Activated naive CD4-positive, alpha-beta T cell treated with anti-CD3 and anti-CD28 coated beads for 36 hours (primary cell): ENCODE measurements around the gene ARRDC2. TPM values are rescaled to one million over a fixed set of nuclear protein-coding genes. Genes with fewer than 3 reads are reported as not detected.

ENCODE experiments used
- CTCF ChIA-PET: fragments of 350-600 bp; sonication (Branson Sonifier 250); formaldehyde crosslinking; loops from one replicate; lab custom pipeline; 2021; ENCODE audit warnings: antibody characterized with exemption; lab: Charles Lee
- DNase-seq: peaks from one replicate; pipeline ENCODE4 v3.0.0-alpha.2; 2020
- H3K27ac Mint-ChIP-seq: one replicate; pipeline ENCODE4 v1.8.0; 2021; ENCODE audit warnings: mild to moderate bottlenecking, mixed read lengths
- H3K27me3 Mint-ChIP-seq: one replicate; pipeline ENCODE4 v1.8.0; 2021; ENCODE audit warnings: low read depth, mixed read lengths
- H3K36me3 Mint-ChIP-seq: one replicate; pipeline ENCODE4 v1.8.0; 2021; ENCODE audit warnings: low read depth, mixed read lengths
- H3K4me1 Mint-ChIP-seq: one replicate; pipeline ENCODE4 v1.8.0; 2021; ENCODE audit warnings: low read depth, mixed read lengths
- H3K4me3 Mint-ChIP-seq: one replicate; pipeline ENCODE4 v1.8.0; 2021; ENCODE audit warnings: mild to moderate bottlenecking, moderate library complexity, mixed read lengths
- H3K9me3 Mint-ChIP-seq: one replicate; pipeline ENCODE4 v1.8.0; 2021; ENCODE audit warnings: mixed read lengths
- intact Hi-C: fragments of 100-400 bp; cut with micrococcal nuclease; formaldehyde crosslinking; loops from one replicate; pipeline ENCODE4 v1.15.1; 2023
- total RNA-seq, 2 experiments: library from RNA; stranded (reverse); gene quantifications; one replicate each; pipeline ENCODE4 v1.2.3, GENCODE V29; 2021

The ARRDC2 gene
- total RNA-seq, 2 experiments from 2014 or later, result 17.7 to 19.0 TPM

GRCh38 chr19:18008814-18009213, 844 bp downstream of the ARRDC2 start:
- H3K4me1 Mint-ChIP-seq, result peaks cover 55% of the 10 kb centered on the region
- DNase-seq, result peak; percentile 17
- no peaks in the 10 kb centered on the region for H3K27me3 Mint-ChIP-seq
- peak overlapping the region; percentile 86 for H3K27ac Mint-ChIP-seq
- no peaks in the 10 kb centered on the region for H3K9me3 Mint-ChIP-seq
- H3K36me3 Mint-ChIP-seq, result peaks cover 31% of the 10 kb centered on the region
- CTCF ChIA-PET, result interaction anchor here (0.6 to 12.8 kb wide), 4 partner anchors 9 to 152 kb away, joined by 3 to 148 read pairs (median 6); no protein-coding TSS in a partner anchor
- intact Hi-C loops, result loop anchor here (2.0 kb wide), 2 partner anchors 14 to 144 kb away; partner anchors contain the start of gene PIK3R2
- peak overlapping the region; percentile 75 for H3K4me3 Mint-ChIP-seq

GRCh38 chr19:18009412-18010066, 1.6 kb downstream of the ARRDC2 start:
- CTCF ChIA-PET, result interaction anchor here (0.6 to 12.8 kb wide), 4 partner anchors 9 to 151 kb away, joined by 3 to 148 read pairs (median 4); no protein-coding TSS in a partner anchor
- Mint-ChIP-seq H3K36me3 (peaks cover 37% of the 10 kb centered on the region), H3K4me3 (peak overlapping the region; percentile 75), H3K27me3 (no peaks in the 10 kb centered on the region), H3K27ac (peak overlapping the region; percentile 86), H3K9me3 (no peaks in the 10 kb centered on the region), H3K4me1 (peaks cover 62% of the 10 kb centered on the region)
- peak; percentile 68 for DNase-seq
- intact Hi-C loops, result loop anchor here (2.0 kb wide), 2 partner anchors 13 to 143 kb away; partner anchors contain the start of gene PIK3R2

- DNase-seq, result no peak
- Mint-ChIP-seq H3K27me3 (no peaks in the 10 kb centered on the region), H3K4me1 (peaks cover 64% of the 10 kb centered on the region), H3K27ac (no peak overlapping the region), H3K4me3 (no peak overlapping the region), H3K36me3 (peaks cover 39% of the 10 kb centered on the region), H3K9me3 (no peaks in the 10 kb centered on the region)
- intact Hi-C loops, result no loop called here
- CTCF ChIA-PET, result interaction anchor here (0.6 to 12.8 kb wide), 4 partner anchors 9 to 136 kb away, joined by 3 to 148 read pairs (median 4); no protein-coding TSS in a partner anchor
Measured at GRCh38 chr19:18010149-18010548, 2.2 kb downstream of the ARRDC2 start.

GRCh38 chr19:18013210-18014111, 5.5 kb downstream of the ARRDC2 start:
- peaks cover 39% of the 10 kb centered on the region for H3K36me3 Mint-ChIP-seq
- intact Hi-C loops, result no loop called here
- CTCF ChIA-PET, result interaction anchor here (0.5 to 1.4 kb wide), 3 partner anchors 31 to 68 kb away, joined by 3 to 6 read pairs (median 5); no protein-coding TSS in a partner anchor
- DNase-seq, result peak; percentile 30
- H3K4me3 Mint-ChIP-seq, result no peak overlapping the region
- peak overlapping the region; percentile 85 for H3K27ac Mint-ChIP-seq
- H3K9me3 Mint-ChIP-seq, result no peaks in the 10 kb centered on the region
- H3K4me1 Mint-ChIP-seq, result peaks cover 66% of the 10 kb centered on the region
- H3K27me3 Mint-ChIP-seq, result no peaks in the 10 kb centered on the region

- Mint-ChIP-seq H3K27ac (peak overlapping the region; percentile 85), H3K4me1 (peaks cover 62% of the 10 kb centered on the region), H3K36me3 (peaks cover 33% of the 10 kb centered on the region), H3K27me3 (no peaks in the 10 kb centered on the region), H3K4me3 (no peak overlapping the region), H3K9me3 (no peaks in the 10 kb centered on the region)
- intact Hi-C loops, result no loop called here
- DNase-seq, result peak; percentile 63
- CTCF ChIA-PET, result interaction anchor here (1.0 kb wide), 1 partner anchor 44 kb away, joined by 5 read pairs; no protein-coding TSS in a partner anchor
Measured at GRCh38 chr19:18014197-18014596, 6.2 kb downstream of the ARRDC2 start.

GRCh38 chr19:18016209-18016910, 8.4 kb downstream of the ARRDC2 start:
- no peak overlapping the region for H3K27ac Mint-ChIP-seq
- peaks cover 61% of the 10 kb centered on the region for H3K4me1 Mint-ChIP-seq
- intact Hi-C loops, result no loop called here
- CTCF ChIA-PET, result interaction anchor here (1.4 kb wide), 1 partner anchor 41 kb away, joined by 5 read pairs; no protein-coding TSS in a partner anchor
- H3K4me3 Mint-ChIP-seq, result no peak overlapping the region
- DNase-seq, result no peak
- no peaks in the 10 kb centered on the region for H3K9me3 Mint-ChIP-seq
- no peaks in the 10 kb centered on the region for H3K27me3 Mint-ChIP-seq
- peaks cover 27% of the 10 kb centered on the region for H3K36me3 Mint-ChIP-seq

- peaks cover 70% of the 10 kb centered on the region for H3K4me1 Mint-ChIP-seq
- CTCF ChIA-PET, result interaction anchor here (0.6 to 1.1 kb wide), 5 partner anchors 22 to 188 kb away, joined by 3 to 5 read pairs (median 3); no protein-coding TSS in a partner anchor
- peak overlapping the region; percentile 46 for H3K27ac Mint-ChIP-seq
Measured at GRCh38 chr19:18017275-18018083, 9.5 kb downstream of the ARRDC2 start.

GRCh38 chr19:18020212-18021085, 12.5 kb downstream of the ARRDC2 start:
- no peak overlapping the region for H3K4me3 Mint-ChIP-seq
- intact Hi-C loops, result loop anchor here (5.0 kb wide), 1 partner anchor 67 kb away; the partner anchor contains the start of gene IL12RB1
- CTCF ChIA-PET, result no interaction called here

More at GRCh38 chr19:18017275-18018083, 9.5 kb downstream of the ARRDC2 start:
- no peak for DNase-seq
- H3K36me3 Mint-ChIP-seq, result peaks cover 27% of the 10 kb centered on the region
- no peak overlapping the region for H3K4me3 Mint-ChIP-seq
- H3K9me3 Mint-ChIP-seq, result no peaks in the 10 kb centered on the region
- no peaks in the 10 kb centered on the region for H3K27me3 Mint-ChIP-seq
- intact Hi-C loops, result no loop called here

GRCh38 chr19:18021121-18021755, 13.3 kb downstream of the ARRDC2 start:
- intact Hi-C loops, result loop anchor here (5.0 kb wide), 1 partner anchor 66 kb away; the partner anchor contains the start of gene IL12RB1
- H3K4me3 Mint-ChIP-seq, result peak overlapping the region; percentile 78
- peak; percentile 80 for DNase-seq
- CTCF ChIA-PET, result no interaction called here
- no peaks in the 10 kb centered on the region for H3K36me3 Mint-ChIP-seq
- H3K27me3 Mint-ChIP-seq, result no peaks in the 10 kb centered on the region
- H3K9me3 Mint-ChIP-seq, result no peaks in the 10 kb centered on the region
- H3K4me1 Mint-ChIP-seq, result peaks cover 64% of the 10 kb centered on the region
- H3K27ac Mint-ChIP-seq, result peak overlapping the region; percentile 79

More at GRCh38 chr19:18020212-18021085, 12.5 kb downstream of the ARRDC2 start:
- H3K27ac Mint-ChIP-seq, result peak overlapping the region; percentile 79
- H3K4me1 Mint-ChIP-seq, result peaks cover 65% of the 10 kb centered on the region
- DNase-seq, result no peak
- peaks cover 3% of the 10 kb centered on the region for H3K36me3 Mint-ChIP-seq
- no peaks in the 10 kb centered on the region for H3K9me3 Mint-ChIP-seq
- H3K27me3 Mint-ChIP-seq, result no peaks in the 10 kb centered on the region
